HUES48 (cell line): Measurements from ENCODE around the gene GLCCI1.
"Not testable (repeated sequence)": the region's sequence is repeated elsewhere in the genome, so short reads cannot be mapped to it uniquely, and the experiment has no call there.

Experiments
- H3K27ac ChIP-seq: one replicate; pipeline ENCODE4 v1.7.0; 2013; ENCODE audit warnings: low read depth, low read length, inconsistent platforms
- H3K27me3 ChIP-seq: 2 replicates; pipeline ENCODE4 v1.6.1; 2013; ENCODE audit warnings: mild to moderate bottlenecking, low read length; ENCODE audit not compliant: control insufficient read depth, insufficient read depth
- H3K36me3 ChIP-seq: 2 replicates; pipeline ENCODE4 v1.6.1; 2013; ENCODE audit warnings: low read length; ENCODE audit not compliant: control insufficient read depth, insufficient read depth
- H3K4me1 ChIP-seq: 2 replicates; pipeline ENCODE4 v1.6.1; 2013; ENCODE audit warnings: mild to moderate bottlenecking, low read length; ENCODE audit not compliant: control insufficient read depth, insufficient read depth
- H3K4me3 ChIP-seq: 2 replicates; pipeline ENCODE4 v1.5.1; 2013; ENCODE audit warnings: mild to moderate bottlenecking, low read depth, low read length
- H3K9ac ChIP-seq: 2 replicates; pipeline ENCODE4 v1.6.1; 2013; ENCODE audit warnings: mild to moderate bottlenecking, low read depth, low read length, moderate library complexity
- H3K9me3 ChIP-seq: 2 replicates; pipeline ENCODE4 v1.6.1; 2013; ENCODE audit warnings: low read length; ENCODE audit not compliant: control insufficient read depth, insufficient read depth

The GLCCI1 gene

GRCh38 chr7:7990441-7990761, 21.8 kb downstream of the GLCCI1 start:
- H3K27ac ChIP-seq, result no peak overlapping the region
- H3K27me3 ChIP-seq, result no peaks in the 10 kb centered on the region
- H3K4me1 ChIP-seq, result no peaks in the 10 kb centered on the region; the same call in 1 of the 2 replicates
- peaks cover 12% of the 10 kb centered on the region for H3K9me3 ChIP-seq
- H3K36me3 ChIP-seq, result no peaks in the 10 kb centered on the region
- no peak overlapping the region for H3K4me3 ChIP-seq
- no peak overlapping the region for H3K9ac ChIP-seq

GRCh38 chr7:7992506-7992905, 23.9 kb downstream of the GLCCI1 start:
- Histone ChIP-seq H3K27ac (no peak overlapping the region), H3K9me3 (peaks cover 12% of the 10 kb centered on the region), H3K4me3 (no peak overlapping the region), H3K4me1 (peaks cover 7% of the 10 kb centered on the region; the same call in 1 of the 2 replicates), H3K27me3 (no peaks in the 10 kb centered on the region), H3K36me3 (no peaks in the 10 kb centered on the region), H3K9ac (no peak overlapping the region)

GRCh38 chr7:7995348-7995747, 26.8 kb downstream of the GLCCI1 start:
- H3K27ac ChIP-seq, H3K4me3 ChIP-seq, H3K27me3 ChIP-seq, H3K9ac ChIP-seq, H3K4me1 ChIP-seq, H3K36me3 ChIP-seq: not testable (repeated sequence)
- peaks cover 12% of the 10 kb centered on the region for H3K9me3 ChIP-seq

GRCh38 chr7:7996568-7996967, 28.0 kb downstream of the GLCCI1 start:
- no peaks in the 10 kb centered on the region for H3K36me3 ChIP-seq
- H3K9ac ChIP-seq, result no peak overlapping the region
- no peak overlapping the region for H3K4me3 ChIP-seq
- H3K9me3 ChIP-seq, result peaks cover 12% of the 10 kb centered on the region
- no peaks in the 10 kb centered on the region for H3K27me3 ChIP-seq
- H3K27ac ChIP-seq, result no peak overlapping the region
- peaks cover 7% of the 10 kb centered on the region; the same call in 1 of the 2 replicates for H3K4me1 ChIP-seq

- no peaks in the 10 kb centered on the region for H3K9me3 ChIP-seq
- H3K36me3 ChIP-seq, result peaks cover 11% of the 10 kb centered on the region
- no peaks in the 10 kb centered on the region for H3K27me3 ChIP-seq
- H3K4me1 ChIP-seq, result peaks cover 7% of the 10 kb centered on the region; the same call in 1 of the 2 replicates
- no peak overlapping the region for H3K4me3 ChIP-seq
- H3K27ac ChIP-seq, result no peak overlapping the region
- H3K9ac ChIP-seq, result no peak overlapping the region
Measured at GRCh38 chr7:8000315-8000941, 31.8 kb downstream of the GLCCI1 start.

GRCh38 chr7:8003077-8003476, 34.5 kb downstream of the GLCCI1 start:
- no peaks in the 10 kb centered on the region; the same call in 1 of the 2 replicates for H3K4me1 ChIP-seq
- no peak overlapping the region for H3K9ac ChIP-seq
- H3K4me3 ChIP-seq, result no peak overlapping the region
- H3K36me3 ChIP-seq, result peaks cover 35% of the 10 kb centered on the region
- H3K27me3 ChIP-seq, result no peaks in the 10 kb centered on the region
- no peaks in the 10 kb centered on the region for H3K9me3 ChIP-seq
- no peak overlapping the region for H3K27ac ChIP-seq

- peaks cover 40% of the 10 kb centered on the region for H3K36me3 ChIP-seq
- no peak overlapping the region for H3K9ac ChIP-seq
- no peak overlapping the region for H3K27ac ChIP-seq
Measured at GRCh38 chr7:8005279-8005678, 36.7 kb downstream of the GLCCI1 start.

GRCh38 chr7:8014399-8014798, 45.8 kb downstream of the GLCCI1 start:
- Histone ChIP-seq H3K27ac (no peak overlapping the region), H3K36me3 (peaks cover 8% of the 10 kb centered on the region; the same call in 1 of the 2 replicates), H3K9ac (no peak overlapping the region)

More at GRCh38 chr7:8005279-8005678, 36.7 kb downstream of the GLCCI1 start:
- H3K27me3 ChIP-seq, result no peaks in the 10 kb centered on the region
- H3K4me1 ChIP-seq, result no peaks in the 10 kb centered on the region
- no peaks in the 10 kb centered on the region for H3K9me3 ChIP-seq
- no peak overlapping the region for H3K4me3 ChIP-seq

GRCh38 chr7:8015100-8015745, 46.6 kb downstream of the GLCCI1 start:
- Histone ChIP-seq H3K4me3 (no peak overlapping the region), H3K36me3 (peaks cover 6% of the 10 kb centered on the region; the same call in 1 of the 2 replicates), H3K9me3 (no peaks in the 10 kb centered on the region), H3K4me1 (no peaks in the 10 kb centered on the region; the same call in 1 of the 2 replicates), H3K27me3 (no peaks in the 10 kb centered on the region), H3K9ac (no peak overlapping the region), H3K27ac (no peak overlapping the region)

More at GRCh38 chr7:8014399-8014798, 45.8 kb downstream of the GLCCI1 start:
- H3K9me3 ChIP-seq, result no peaks in the 10 kb centered on the region
- no peak overlapping the region for H3K4me3 ChIP-seq
- no peaks in the 10 kb centered on the region for H3K27me3 ChIP-seq
- H3K4me1 ChIP-seq, result no peaks in the 10 kb centered on the region; the same call in 1 of the 2 replicates

- Histone ChIP-seq H3K4me3 (no peak overlapping the region), H3K9ac (no peak overlapping the region), H3K9me3 (no peaks in the 10 kb centered on the region), H3K36me3 (0 out of 2 replicates have a peak, but pooled peaks cover 2% of the 10 kb centered on the region), H3K27me3 (no peaks in the 10 kb centered on the region), H3K27ac (no peak overlapping the region), H3K4me1 (no peaks in the 10 kb centered on the region; the same call in 1 of the 2 replicates)
Measured at GRCh38 chr7:8015746-8016120, 47.1 kb downstream of the GLCCI1 start.

- H3K36me3 ChIP-seq, result 0 out of 2 replicates have a peak, but pooled peaks cover 1% of the 10 kb centered on the region
- H3K27me3 ChIP-seq, result no peaks in the 10 kb centered on the region
Measured at GRCh38 chr7:8017423-8017822, 48.8 kb downstream of the GLCCI1 start.

More at GRCh38 chr7:8017423-8017822, 48.8 kb downstream of the GLCCI1 start:
- Histone ChIP-seq H3K27ac (no peak overlapping the region), H3K9me3 (no peaks in the 10 kb centered on the region), H3K9ac (no peak overlapping the region), H3K4me3 (no peak overlapping the region), H3K4me1 (no peaks in the 10 kb centered on the region; the same call in 1 of the 2 replicates)
